Left ventricle myocardium inferior (tissue), 1 donor: ENCODE measurements around the gene MS4A18. TPM values are rescaled to one million over a fixed set of nuclear protein-coding genes. Genes with fewer than 3 reads are reported as not detected.

Experiments
- DNase-seq: peaks from one replicate; pipeline ENCODE4 v3.0.0-alpha.2; 2020
- H3K27ac ChIP-seq: fragments of 200-600 bp; replicated peaks from 2 replicates; pipeline ENCODE4 v1.8.0; 2021
- H3K27me3 ChIP-seq: fragments of 200-600 bp; 2 replicates; pipeline ENCODE4 v1.8.0; 2021; ENCODE audit warnings: low read depth
- H3K36me3 ChIP-seq: fragments of 200-600 bp; 2 replicates; pipeline ENCODE4 v1.8.0; 2021
- H3K4me1 ChIP-seq: fragments of 200-600 bp; 2 replicates; pipeline ENCODE4 v1.8.0; 2021
- H3K4me3 ChIP-seq: fragments of 200-600 bp; 2 replicates; pipeline ENCODE4 v1.8.0; 2021; ENCODE audit warnings: mild to moderate bottlenecking, moderate library complexity
- H3K9me3 ChIP-seq: fragments of 200-600 bp; replicated peaks from 2 replicates; pipeline ENCODE4 v1.8.0; 2021
- CTCF ChIP-seq: fragments of 200-600 bp; IDR thresholded peaks from 2 replicates; pipeline ENCODE4 v1.8.0; 2021; ENCODE audit warnings: antibody characterized with exemption, mild to moderate bottlenecking, borderline replicate concordance
- intact Hi-C: fragments of 100-400 bp; cut with micrococcal nuclease; formaldehyde crosslinking; loops from one replicate; pipeline ENCODE4 v1.11.0; 2022
- total RNA-seq: library from RNA; stranded (reverse); fragmentation: NEBNext Ultra II Directional; extraction: Animal tissue kit (Norgen Biotek cat#: 25700); gene quantifications from one replicate; pipeline ENCODE4 v1.2.1, GENCODE V29; 2021
- donor health status: DM: no; HTN: yes; CAD: no; lungs with severe emphysema.

Gene MS4A18
- total RNA-seq, 1 donor from 2014 or later: not detected

GRCh38 chr11:60781981-60782316, 57.4 kb downstream of the MS4A18 start:
- Histone ChIP-seq H3K36me3 (no peaks in the 10 kb centered on the region), H3K4me1 (peaks cover 30% of the 10 kb centered on the region), H3K4me3 (no peak overlapping the region), H3K9me3 (peaks cover 4% of the 10 kb centered on the region), H3K27ac (no peak overlapping the region), H3K27me3 (no peaks in the 10 kb centered on the region)
- no peak for DNase-seq
- intact Hi-C loops: no loop called here
- TF ChIP-seq CTCF: no peak

- intact Hi-C loops: no loop called here
- H3K27me3 ChIP-seq: no peaks in the 10 kb centered on the region
- peaks cover 30% of the 10 kb centered on the region for H3K4me1 ChIP-seq
- no peaks in the 10 kb centered on the region for H3K36me3 ChIP-seq
- peaks cover 4% of the 10 kb centered on the region for H3K9me3 ChIP-seq
- H3K4me3 ChIP-seq: no peak overlapping the region
- H3K27ac ChIP-seq: no peak overlapping the region
- no peak for TF ChIP-seq CTCF
- DNase-seq: no peak
Observed at GRCh38 chr11:60782393-60783140, 58.0 kb downstream of the MS4A18 start.

GRCh38 chr11:60783141-60783484, 58.6 kb downstream of the MS4A18 start:
- DNase-seq: no peak
- intact Hi-C loops: no loop called here

GRCh38 chr11:60783911-60784310, 59.4 kb downstream of the MS4A18 start:
- peaks cover 35% of the 10 kb centered on the region for H3K4me1 ChIP-seq
- H3K36me3 ChIP-seq: no peaks in the 10 kb centered on the region
- DNase-seq: no peak
- no peaks in the 10 kb centered on the region for H3K27me3 ChIP-seq
- no peak overlapping the region for H3K4me3 ChIP-seq
- intact Hi-C loops: no loop called here
- no peak for TF ChIP-seq CTCF
- no peak overlapping the region for H3K27ac ChIP-seq
- peaks cover 4% of the 10 kb centered on the region for H3K9me3 ChIP-seq

More at GRCh38 chr11:60783141-60783484, 58.6 kb downstream of the MS4A18 start:
- TF ChIP-seq CTCF: no peak
- Histone ChIP-seq H3K36me3 (no peaks in the 10 kb centered on the region), H3K4me1 (peaks cover 31% of the 10 kb centered on the region), H3K27ac (no peak overlapping the region), H3K27me3 (no peaks in the 10 kb centered on the region), H3K4me3 (no peak overlapping the region), H3K9me3 (peaks cover 4% of the 10 kb centered on the region)

- H3K4me1 ChIP-seq: peaks cover 35% of the 10 kb centered on the region
- H3K4me3 ChIP-seq: no peak within 1 kb of the TSS
- no peaks in the 10 kb centered on the region for H3K36me3 ChIP-seq
- no peak within 1 kb of the TSS for H3K27ac ChIP-seq
- intact Hi-C loops: no loop called here
- no peak for DNase-seq
- H3K9me3 ChIP-seq: peaks cover 1% of the 10 kb centered on the region
- no peak for TF ChIP-seq CTCF
- H3K27me3 ChIP-seq: no peaks in the 10 kb centered on the region
Observed at GRCh38 chr11:60785136-60785535, 60.6 kb downstream of the MS4A18 start, which contains the start of gene MS4A10. Gene MS4A10 (plus strand): TSS chr11:60785333. CDS start chr11:60790336, 5,003 bp downstream.
